K562 (cell line): ENCODE data around the gene COPS6. TPM values are rescaled to one million over a fixed set of nuclear protein-coding genes. Genes with fewer than 3 reads are reported as not detected.

Source experiments
- ASH1L ChIP-seq: fragments of 450-650 bp; IDR thresholded peaks from 2 replicates; pipeline ENCODE4 v1.6.1; 2018; ENCODE audit warnings: borderline replicate concordance, mild to moderate bottlenecking, low read depth; ENCODE audit not compliant: partially characterized antibody
- ATF6 ChIP-seq: sonication (generic); formaldehyde crosslinking; IDR thresholded peaks from 2 replicates; pipeline ENCODE4 v1.4.0; 2020; ENCODE audit warnings: mild to moderate bottlenecking, missing genetic modification reagents
- CEBPG ChIP-seq, 3 experiments: fragments of 200-800 bp in 1 of 3; sonication (Bioruptor generic) in 1 of 3; sonication (generic) in 1 of 3; formaldehyde crosslinking in 1 of 3; IDR thresholded peaks in 2 of 3; conservative IDR thresholded peaks in 1 of 3; 2 replicates each; pipeline versions ENCODE4 v1.6.1 to v1.8.0; 2016 to 2022; ENCODE audit warnings: missing compliant biosample characterization in 2 of 3, missing genetic modification characterization in 2 of 3, mild to moderate bottlenecking in 1 of 3, missing genetic modification reagents in 1 of 3
- E2F1 ChIP-seq: sonication (generic); formaldehyde crosslinking; IDR thresholded peaks from 2 replicates; pipeline ENCODE4 v1.8.1; 2023; ENCODE audit warnings: mild to moderate bottlenecking, missing genetic modification reagents, moderate library complexity
- FOXJ2 ChIP-seq: fragments of 200-800 bp; sonication (Bioruptor generic); IDR thresholded peaks from 2 replicates; pipeline ENCODE4 v1.6.1; 2016; ENCODE audit warnings: missing genetic modification characterization, missing compliant biosample characterization
- GTF2A2 ChIP-seq: IDR thresholded peaks from 2 replicates; pipeline ENCODE4 v1.6.1; 2016; ENCODE audit warnings: mild to moderate bottlenecking, missing genetic modification characterization, missing compliant biosample characterization
- MAFG ChIP-seq: fragments of 450-650 bp; conservative IDR thresholded peaks from 2 replicates; pipeline ENCODE4 v1.6.1; 2016; ENCODE audit warnings: missing genetic modification characterization, missing compliant biosample characterization
- NFIC ChIP-seq: fragments of 450-650 bp; IDR thresholded peaks from 2 replicates; pipeline ENCODE4 v1.6.1; 2017; ENCODE audit warnings: mild to moderate bottlenecking, inconsistent platforms
- NR1H2 ChIP-seq: sonication (generic); formaldehyde crosslinking; IDR thresholded peaks from 2 replicates; pipeline ENCODE4 v1.4.0; 2020; ENCODE audit warnings: mild to moderate bottlenecking, missing genetic modification reagents
- PHTF2 ChIP-seq: fragments of 250-450 bp; sonication (Bioruptor Pico); IDR thresholded peaks from 2 replicates; pipeline ENCODE4 v1.5.0; 2021; ENCODE audit warnings: mild to moderate bottlenecking
- POLR2B ChIP-seq: fragments of 450-650 bp; IDR thresholded peaks from 2 replicates; pipeline ENCODE4 v1.6.1; 2018; ENCODE audit warnings: low read depth; ENCODE audit not compliant: partially characterized antibody
- RBBP5 ChIP-seq: fragments of 200-600 bp; sonication (generic); IDR thresholded peaks from 2 replicates; pipeline ENCODE4 v1.6.1; 2012; ENCODE audit warnings: borderline replicate concordance, mild to moderate bottlenecking, low read length, control low read depth, inconsistent platforms; ENCODE audit not compliant: insufficient read depth, poor library complexity, severe bottlenecking
- RCOR1 ChIP-seq, 2 experiments: IDR thresholded peaks; 2 replicates each; pipeline ENCODE4 v1.6.1; 2012; ENCODE audit warnings: low read depth in 2 of 2, low read length in 2 of 2, borderline replicate concordance in 1 of 2, improper control_type of control experiment in 1 of 2
- RFX5 ChIP-seq: IDR thresholded peaks from 2 replicates; pipeline ENCODE4 v1.6.1; 2011; ENCODE audit warnings: low read depth, mild to moderate bottlenecking, improper control_type of control experiment, low read length
- RNF2 ChIP-seq: sonication (generic); IDR thresholded peaks from 2 replicates; pipeline ENCODE4 v1.6.1; 2016
- TGIF2 ChIP-seq: sonication (generic); formaldehyde crosslinking; IDR thresholded peaks from 2 replicates; pipeline ENCODE4 v1.8.1; 2022; ENCODE audit warnings: mild to moderate bottlenecking, missing genetic modification reagents, moderate library complexity
- ZBTB17 ChIP-seq: fragments of 450-650 bp; formaldehyde crosslinking; IDR thresholded peaks from 2 replicates; pipeline ENCODE4 v1.4.0; 2020; ENCODE audit warnings: mild to moderate bottlenecking
- ZEB2 ChIP-seq: fragments of 450-650 bp; IDR thresholded peaks from 2 replicates; pipeline ENCODE4 v1.6.1; 2016
- ZNF175 ChIP-seq: fragments of 200-800 bp; sonication (Bioruptor generic); IDR thresholded peaks from 2 replicates; pipeline ENCODE4 v1.6.1; 2016; ENCODE audit warnings: low read depth, mild to moderate bottlenecking, missing genetic modification characterization, missing compliant biosample characterization
- ZNF232 ChIP-seq: sonication (generic); formaldehyde crosslinking; IDR thresholded peaks from 2 replicates; pipeline ENCODE4 v1.8.0; 2022; ENCODE audit warnings: mild to moderate bottlenecking, missing genetic modification reagents
- ZNF3 ChIP-seq: fragments of 250-450 bp; sonication (Bioruptor Pico); IDR thresholded peaks from 2 replicates; pipeline ENCODE4 v1.5.0; 2021; ENCODE audit warnings: mild to moderate bottlenecking, moderate library complexity
- ZNF395 ChIP-seq: fragments of 200-800 bp; sonication (Bioruptor generic); IDR thresholded peaks from 2 replicates; pipeline ENCODE4 v1.6.1; 2017; ENCODE audit warnings: missing genetic modification characterization, missing compliant biosample characterization
- ZNF766 ChIP-seq: fragments of 200-800 bp; sonication (Bioruptor generic); conservative IDR thresholded peaks from 2 replicates; pipeline ENCODE4 v1.6.1; 2016; ENCODE audit warnings: missing genetic modification characterization, missing compliant biosample characterization
- ZNF778 ChIP-seq: fragments of 450-650 bp; formaldehyde crosslinking; IDR thresholded peaks from 2 replicates; pipeline ENCODE4 v1.4.0; 2020; ENCODE audit warnings: mild to moderate bottlenecking, moderate library complexity
- polyA plus RNA-seq, 8 experiments: library from polyadenylated mRNA; depleted of rRNA in 4 of 8; stranded (reverse) in 5 of 8; unstranded in 3 of 8; fragments of >200 nt; fragmentation: Nextera tagmentation in 2 of 8; fragmentation: Illumina TruSeq in 1 of 8; extraction: Ambion mirVana in 2 of 8; extraction: Trizol in 1 of 8; gene quantifications; 2 replicates each; pipeline versions ENCODE4 v1.2.1 to v1.2.3, GENCODE V29; 2011 to 2014; ENCODE audit warnings: inconsistent platforms in 1 of 8, missing spikeins in 1 of 8
- total RNA-seq, 7 experiments: library from RNA; depleted of rRNA in 6 of 7; stranded (reverse); fragments of >200 nt in 6 of 7; fragmentation: Illumina TruSeq in 2 of 7; extraction: Trizol in 2 of 7; gene quantifications; 2 replicates each; pipeline versions ENCODE4 v1.2.1 to v1.2.3, GENCODE V29; 2011 to 2021; ENCODE audit warnings: low replicate concordance in 1 of 7

Gene COPS6
- total and polyA plus RNA-seq, 9 of the 15 experiments (the other 6 are each of a cell fraction or from before 2014, with no cell fraction given), result 63.0 to 331 (median 168) TPM

GRCh38 chr7:100088621-100089457 is at the start of gene COPS6 (continued):
- TF ChIP-seq ZNF395 (CRISPR knock-in tag), result peak; percentile 95
- TF ChIP-seq RNF2, result peak; percentile 90
- peak; percentile 62; the same call in 1 of the 2 replicates for TF ChIP-seq NFIC
- TF ChIP-seq ZBTB17 (CRISPR knock-in tag), result peak; percentile 82
- peak; percentile 60; the same call in 1 of the 2 replicates for TF ChIP-seq ZNF175 (CRISPR knock-in tag)
- no peak for TF ChIP-seq RFX5
- 0 out of 2 replicates have a peak, but pooled peaks have one; percentile 81 for TF ChIP-seq FOXJ2
- TF ChIP-seq TGIF2 (CRISPR knock-in tag), result peak; percentile 98; the same call in 1 of the 2 replicates
- TF ChIP-seq ZNF3 (CRISPR knock-in tag), result no peak
- peak; percentile 66 for TF ChIP-seq CEBPG (CRISPR knock-in tag; IDR thresholded peaks at IDR 0.05)
- 0 out of 4 replicates have a peak, but pooled peaks of 1 of the 2 experiments have one; percentile 11 for TF ChIP-seq CEBPG (tag; conservative IDR thresholded peaks at IDR 0.05 in 1 of 2, IDR thresholded peaks at IDR 0.05 in 1 of 2)
- TF ChIP-seq POLR2B, result peak; percentile 79
- no peak for TF ChIP-seq NR1H2 (CRISPR knock-in tag)
- peak; percentile 98 for TF ChIP-seq ZNF232 (CRISPR knock-in tag)
- TF ChIP-seq ZNF778 (CRISPR knock-in tag), result no peak
- peak; percentile 62 for TF ChIP-seq GTF2A2
- peak; percentile 62 for TF ChIP-seq ASH1L
- TF ChIP-seq ZEB2, result no peak
- TF ChIP-seq MAFG (tag), result no peak
- peak; percentile 95 for TF ChIP-seq RBBP5
- no peak for TF ChIP-seq PHTF2
- peak; percentile 10 to 33; a peak in 2 of 4 replicates for TF ChIP-seq RCOR1 (IDR thresholded peaks at IDR 0.05; ENCODE audit: borderline replicate concordance in 1 of 2, low read depth in 2 of 2, low read length in 2 of 2)
- peak; percentile 75 for TF ChIP-seq ZNF766
- TF ChIP-seq ATF6 (CRISPR knock-in tag), result 0 out of 2 replicates have a peak, but pooled peaks have one; percentile 26
- peak; percentile 97 for TF ChIP-seq E2F1
